Keratinocyte (primary cell): ENCODE measurements around the gene CLCN5. TPM values are rescaled to one million over a fixed set of nuclear protein-coding genes. Genes with fewer than 3 reads are reported as not detected.

Experiments used
- DNase-seq: peaks from one replicate; pipeline ENCODE4 v3.0.0-alpha.2; 2011; ENCODE audit warnings: low read depth, missing footprints, low spot score
- FAIRE-seq: peaks from 2 replicates; lab custom pipeline; 2011; peaks lifted over from hg19 to GRCh38; lab: Jason Lieb, UNC
- H2AFZ ChIP-seq: 2 replicates; pipeline ENCODE4 v1.6.0; 2012; ENCODE audit warnings: low read length, control low read depth, inconsistent platforms; ENCODE audit not compliant: control insufficient read depth
- H3K27ac ChIP-seq: 2 replicates; pipeline ENCODE4 v1.5.1; 2011; ENCODE audit warnings: low read length; ENCODE audit not compliant: control insufficient read depth, insufficient read depth
- H3K27me3 ChIP-seq: 3 replicates; pipeline ENCODE4 v1.6.0; 2011; ENCODE audit warnings: low read length; ENCODE audit not compliant: control insufficient read depth, insufficient read depth; ENCODE audit errors: extremely low read depth
- H3K36me3 ChIP-seq, 2 experiments: 2 replicates in 1 of 2; 3 replicates in 1 of 2; pipeline ENCODE4 v1.5.1; 2011; ENCODE audit warnings: low read length in 2 of 2, mild to moderate bottlenecking in 1 of 2; ENCODE audit not compliant: control insufficient read depth in 2 of 2, insufficient read depth in 2 of 2; ENCODE audit errors: extremely low read depth in 1 of 2
- H3K4me1 ChIP-seq: 3 replicates; pipeline ENCODE4 v1.5.1; 2011; ENCODE audit warnings: low read length; ENCODE audit not compliant: control insufficient read depth, insufficient read depth; ENCODE audit errors: extremely low read depth
- H3K4me2 ChIP-seq: 3 replicates; pipeline ENCODE4 v1.6.0; 2011; ENCODE audit warnings: low read depth, low read length; ENCODE audit not compliant: control insufficient read depth, insufficient read depth; ENCODE audit errors: extremely low read depth
- H3K4me3 ChIP-seq, 3 experiments: fragments of 200-600 bp in 1 of 3; sonication (generic) in 1 of 3; 2 replicates in 2 of 3; 3 replicates in 1 of 3; pipeline ENCODE4 v1.5.1; 2011 to 2016; ENCODE audit warnings: low read length in 3 of 3, mild to moderate bottlenecking in 3 of 3, control low read depth in 2 of 3, inconsistent platforms in 1 of 3, low read depth in 1 of 3, mixed read lengths in 1 of 3, mixed run types in 1 of 3, moderate library complexity in 1 of 3; ENCODE audit not compliant: control insufficient read depth in 2 of 3, insufficient read depth in 2 of 3; ENCODE audit errors: extremely low read depth in 1 of 3
- H3K79me2 ChIP-seq: 2 replicates; pipeline ENCODE4 v1.6.0; 2012; ENCODE audit warnings: low read length; ENCODE audit not compliant: control insufficient read depth, insufficient read depth
- H3K9ac ChIP-seq: 3 replicates; pipeline ENCODE4 v1.6.0; 2011; ENCODE audit warnings: low read length; ENCODE audit not compliant: control insufficient read depth, insufficient read depth; ENCODE audit errors: extremely low read depth
- H3K9me1 ChIP-seq: 3 replicates; pipeline ENCODE4 v1.6.0; 2011; ENCODE audit warnings: low read length; ENCODE audit not compliant: control insufficient read depth, insufficient read depth; ENCODE audit errors: extremely low read depth
- H3K9me3 ChIP-seq: 2 replicates; pipeline ENCODE4 v1.5.1; 2012; ENCODE audit warnings: low read depth, low read length; ENCODE audit not compliant: control insufficient read depth
- H4K20me1 ChIP-seq: 3 replicates; pipeline ENCODE4 v1.6.0; 2011; ENCODE audit warnings: low read length; ENCODE audit not compliant: control insufficient read depth, insufficient read depth; ENCODE audit errors: extremely low read depth
- CTCF ChIP-seq, 3 experiments: IDR thresholded peaks in 1 of 3; conservative IDR thresholded peaks in 1 of 3; optimal IDR thresholded peaks in 1 of 3; 2 replicates in 2 of 3; 3 replicates in 1 of 3; pipeline versions ENCODE3 to v1.5.1; 2011; ENCODE audit warnings: low read length in 3 of 3, mild to moderate bottlenecking in 3 of 3, moderate library complexity in 2 of 3, control low read depth in 1 of 3, inconsistent platforms in 1 of 3; ENCODE audit not compliant: insufficient read depth in 2 of 3; ENCODE audit errors: extremely low read depth in 1 of 3
- EZH2 ChIP-seq: IDR thresholded peaks from one replicate; pipeline ENCODE4 v1.6.1; 2012; ENCODE audit warnings: inconsistent platforms, mild to moderate bottlenecking, low read length, moderate library complexity
- dilution Hi-C: fragments of 300-500 bp; cut with MboI; formaldehyde crosslinking; loops from one replicate; pipeline ENCODE4 v1.7.0; 2020; ENCODE audit warnings: low sequenced_read_pairs; ENCODE audit not compliant: extremely low pct_ligation_motif_present
- polyA plus RNA-seq, 5 experiments: library from polyadenylated mRNA; depleted of rRNA in 3 of 5; stranded (reverse) in 3 of 5; stranded (forward) in 1 of 5; unstranded in 1 of 5; fragments of >200 nt; gene quantifications; 1 replicate in 1 of 5; 2 replicates in 3 of 5; 3 replicates in 1 of 5; pipeline versions ENCODE4 v1.2.1 to v1.2.3, GENCODE V29; 2011 to 2012; ENCODE audit warnings: missing spikeins in 2 of 5, low read depth in 1 of 5, low replicate concordance in 1 of 5

Gene CLCN5
- polyA plus RNA-seq, 1 donor (not counting 4 experiments of a cell fraction or from before 2014, with no cell fraction given) = 3.9 TPM

- H3K4me1 ChIP-seq = no peaks in the 10 kb centered on the region
- no peak for FAIRE-seq
- no peak overlapping the region for H2AFZ ChIP-seq
- H3K36me3 ChIP-seq = peaks cover 0 to 1% of the 10 kb centered on the region in 2 experiments
- no peaks in the 10 kb centered on the region for H3K79me2 ChIP-seq
- dilution Hi-C loops = no loop called here
- no peaks in the 10 kb centered on the region for H4K20me1 ChIP-seq
- no peaks in the 10 kb centered on the region for H3K27me3 ChIP-seq
- TF ChIP-seq EZH2 (no peak), CTCF (optimal IDR thresholded peaks at IDR 0.05 in 1 of 3, IDR thresholded peaks at IDR 0.05 in 1 of 3, conservative IDR thresholded peaks at IDR 0.05 in 1 of 3; ENCODE audit: extremely low read depth in 1 of 3, insufficient read depth in 2 of 3, low read length in 3 of 3) (no peak)
- no peak overlapping the region for H3K27ac ChIP-seq
- no peaks in the 10 kb centered on the region for H3K9me3 ChIP-seq
- no peak for DNase-seq
- H3K4me3 ChIP-seq = no peak overlapping the region
- H3K4me2 ChIP-seq = no peak overlapping the region
- no peaks in the 10 kb centered on the region for H3K9me1 ChIP-seq
- no peak overlapping the region for H3K9ac ChIP-seq
These were observed 160.3 kb downstream of the CLCN5 start for GRCh38 chrX:50082741-50083140.

GRCh38 chrX:50088645-50089044 is 166.2 kb downstream of the CLCN5 start:
- Histone ChIP-seq H3K9me3 (no peaks in the 10 kb centered on the region), H3K9me1 (no peaks in the 10 kb centered on the region), H3K27ac (no peak overlapping the region), H3K4me1 (no peaks in the 10 kb centered on the region), H3K9ac (no peak overlapping the region), H3K79me2 (no peaks in the 10 kb centered on the region), H3K4me2 (no peak overlapping the region), H3K36me3 (peaks cover 0 to 1% of the 10 kb centered on the region in 2 experiments), H3K4me3 (no peak overlapping the region), H2AFZ (no peak overlapping the region), H4K20me1 (no peaks in the 10 kb centered on the region), H3K27me3 (no peaks in the 10 kb centered on the region)
- FAIRE-seq (no peak), DNase-seq (no peak)
- no peak for TF ChIP-seq EZH2
- no peak for TF ChIP-seq CTCF (optimal IDR thresholded peaks at IDR 0.05 in 1 of 3, IDR thresholded peaks at IDR 0.05 in 1 of 3, conservative IDR thresholded peaks at IDR 0.05 in 1 of 3; ENCODE audit: extremely low read depth in 1 of 3, insufficient read depth in 2 of 3, low read length in 3 of 3)
- dilution Hi-C loops = no loop called here
